Tibial artery (tissue), 4 donors: ENCODE data around the gene MYOCD.

Experiments
- DNase-seq, 2 donors: peaks; one replicate each; pipeline ENCODE4 v3.0.0-alpha.2; 2019
- H3K27ac ChIP-seq, 2 donors: fragments of 200-600 bp; sonication (generic) in 1 of 2; 1 replicate in 1 of 2; 2 replicates in 1 of 2; pipeline ENCODE4 v1.5.1; 2018 to 2019; ENCODE audit warnings: mild to moderate bottlenecking in 1 of 2
- H3K27me3 ChIP-seq, 2 donors: fragments of 200-600 bp; sonication (generic) in 1 of 2; one replicate each; pipeline versions ENCODE4 v1.5.1 to v1.6.0; 2016 to 2019
- H3K36me3 ChIP-seq, 3 donors: fragments of 200-600 bp; sonication (generic) in 2 of 3; one replicate each; pipeline ENCODE4 v1.5.1; 2016 to 2019; ENCODE audit warnings: mild to moderate bottlenecking in 2 of 3
- H3K4me1 ChIP-seq, 4 donors: fragments of 200-600 bp; sonication (generic) in 2 of 4; 1 replicate in 3 of 4; 2 replicates in 1 of 4; pipeline ENCODE4 v1.5.1; 2016 to 2019
- H3K4me3 ChIP-seq, 2 donors: fragments of 200-600 bp; sonication (generic) in 1 of 2; 1 replicate in 1 of 2; 2 replicates in 1 of 2; pipeline ENCODE4 v1.5.1; 2018 to 2019; ENCODE audit warnings: mild to moderate bottlenecking in 2 of 2
- H3K9me3 ChIP-seq, 3 donors: fragments of 200-600 bp; sonication (generic) in 1 of 3; one replicate each; pipeline ENCODE4 v1.5.1; 2016 to 2019
- intact Hi-C: fragments of 100-400 bp; cut with DNase I; formaldehyde crosslinking; loops from one replicate; pipeline ENCODE4 v1.15.0; 2023; ENCODE audit warnings: low total_unique reads
- TF ChIP-seq, protein P1 (sequence below), 2 experiments: fragments of 200-600 bp in 1 of 2; fragments of 450-650 bp in 1 of 2; IDR thresholded peaks; one replicate each; pipeline ENCODE4 v1.5.1; 2017 to 2019; ENCODE audit warnings: antibody characterized with exemption in 2 of 2, mild to moderate bottlenecking in 1 of 2, moderate library complexity in 1 of 2

MYOCD gene

DNA sequence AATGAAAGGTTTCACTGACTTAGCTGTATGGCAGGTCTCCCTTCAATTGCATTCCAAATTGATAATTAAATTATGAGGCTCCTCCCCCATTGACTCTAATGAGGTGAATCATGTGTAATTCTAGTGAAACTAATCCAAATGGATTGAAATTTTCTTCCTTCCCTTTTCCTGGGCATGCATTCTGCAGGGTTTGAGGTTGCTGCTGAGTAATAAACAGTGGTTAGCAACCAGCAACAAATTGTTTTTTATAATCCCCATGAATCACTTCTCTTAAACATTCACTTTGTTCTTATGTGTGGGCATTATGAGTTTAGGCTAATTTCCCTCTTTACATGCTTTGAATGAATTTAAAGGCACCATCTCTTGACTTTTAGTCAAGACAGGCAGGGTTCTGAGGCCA, 43.4 kb downstream of the MYOCD start:
- Histone ChIP-seq H3K4me1 (peaks cover 0 to 37% (median 17%) of the 10 kb centered on the region in 4 donors), H3K36me3 (peaks cover 0 to 23% (median 14%) of the 10 kb centered on the region in 3 donors), H3K27me3 (no peaks in the 10 kb centered on the region), H3K9me3 (no peaks in the 10 kb centered on the region), H3K27ac (no peak overlapping the region), H3K4me3 (no peak overlapping the region)
- TF ChIP-seq, protein P1, sequence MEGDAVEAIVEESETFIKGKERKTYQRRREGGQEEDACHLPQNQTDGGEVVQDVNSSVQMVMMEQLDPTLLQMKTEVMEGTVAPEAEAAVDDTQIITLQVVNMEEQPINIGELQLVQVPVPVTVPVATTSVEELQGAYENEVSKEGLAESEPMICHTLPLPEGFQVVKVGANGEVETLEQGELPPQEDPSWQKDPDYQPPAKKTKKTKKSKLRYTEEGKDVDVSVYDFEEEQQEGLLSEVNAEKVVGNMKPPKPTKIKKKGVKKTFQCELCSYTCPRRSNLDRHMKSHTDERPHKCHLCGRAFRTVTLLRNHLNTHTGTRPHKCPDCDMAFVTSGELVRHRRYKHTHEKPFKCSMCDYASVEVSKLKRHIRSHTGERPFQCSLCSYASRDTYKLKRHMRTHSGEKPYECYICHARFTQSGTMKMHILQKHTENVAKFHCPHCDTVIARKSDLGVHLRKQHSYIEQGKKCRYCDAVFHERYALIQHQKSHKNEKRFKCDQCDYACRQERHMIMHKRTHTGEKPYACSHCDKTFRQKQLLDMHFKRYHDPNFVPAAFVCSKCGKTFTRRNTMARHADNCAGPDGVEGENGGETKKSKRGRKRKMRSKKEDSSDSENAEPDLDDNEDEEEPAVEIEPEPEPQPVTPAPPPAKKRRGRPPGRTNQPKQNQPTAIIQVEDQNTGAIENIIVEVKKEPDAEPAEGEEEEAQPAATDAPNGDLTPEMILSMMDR (IDR thresholded peaks at IDR 0.05) = no peak
- DNase-seq = no peak
- intact Hi-C loops = no loop called here

DNA sequence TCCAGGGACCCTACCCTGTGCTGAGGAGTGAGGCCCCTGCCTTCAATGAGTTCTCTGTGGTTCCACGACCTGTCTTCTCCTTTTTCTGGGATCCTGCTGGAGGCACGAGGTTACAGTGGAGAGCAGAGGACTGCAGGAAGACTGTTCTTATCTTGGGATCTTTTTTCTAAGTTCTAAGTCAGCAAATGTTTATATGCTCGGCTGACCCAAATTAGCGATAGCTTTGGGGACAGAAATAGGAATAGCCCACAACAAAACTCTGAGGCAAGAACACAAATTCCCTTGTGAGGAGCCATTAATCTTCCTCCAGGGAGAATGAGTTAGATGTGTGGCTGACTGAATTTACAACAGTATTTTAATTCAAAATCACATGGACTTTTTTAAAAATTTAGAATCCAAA, 46.7 kb downstream of the MYOCD start:
- Histone ChIP-seq H3K4me3 (no peak overlapping the region), H3K27me3 (no peaks in the 10 kb centered on the region), H3K27ac (peak overlapping the region; percentile 58 to 70), H3K36me3 (peaks cover 0 to 20% (median 17%) of the 10 kb centered on the region in 3 donors), H3K4me1 (peaks cover 0 to 37% (median 17%) of the 10 kb centered on the region in 4 donors), H3K9me3 (no peaks in the 10 kb centered on the region)
- no peak for DNase-seq
- intact Hi-C loops = no loop called here
- TF ChIP-seq, protein P1 (IDR thresholded peaks at IDR 0.05) = no peak

DNA sequence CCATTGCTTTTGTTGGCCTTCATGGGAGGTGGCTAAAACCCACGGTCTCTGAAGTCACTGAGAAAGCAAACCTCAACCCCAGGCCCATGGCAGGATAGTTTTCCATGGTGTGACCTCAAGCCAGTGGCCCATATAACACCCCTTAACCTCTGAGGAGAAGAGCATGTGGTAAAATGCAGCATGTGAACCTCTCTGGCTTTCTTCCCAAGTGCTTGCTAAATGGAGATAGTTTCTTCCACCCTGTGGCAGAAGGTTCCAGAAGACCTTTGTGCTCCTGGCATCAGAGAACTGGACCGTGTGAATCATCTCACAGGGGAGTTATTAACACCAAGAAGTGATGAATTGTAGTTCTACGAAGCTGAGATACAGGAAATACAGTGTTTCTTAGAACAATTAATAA, 47.3 kb downstream of the MYOCD start:
- TF ChIP-seq, protein P1 (IDR thresholded peaks at IDR 0.05) = no peak
- intact Hi-C loops = no loop called here
- no peaks in the 10 kb centered on the region for H3K27me3 ChIP-seq
- no peak overlapping the region for H3K4me3 ChIP-seq
- peaks cover 0 to 22% (median 21%) of the 10 kb centered on the region in 3 donors for H3K36me3 ChIP-seq
- peak overlapping the region; percentile 58 to 70 for H3K27ac ChIP-seq
- peaks cover 0 to 37% (median 17%) of the 10 kb centered on the region in 4 donors for H3K4me1 ChIP-seq
- DNase-seq = peak in 1 of 2 donors; percentile 35
- no peaks in the 10 kb centered on the region for H3K9me3 ChIP-seq

DNA sequence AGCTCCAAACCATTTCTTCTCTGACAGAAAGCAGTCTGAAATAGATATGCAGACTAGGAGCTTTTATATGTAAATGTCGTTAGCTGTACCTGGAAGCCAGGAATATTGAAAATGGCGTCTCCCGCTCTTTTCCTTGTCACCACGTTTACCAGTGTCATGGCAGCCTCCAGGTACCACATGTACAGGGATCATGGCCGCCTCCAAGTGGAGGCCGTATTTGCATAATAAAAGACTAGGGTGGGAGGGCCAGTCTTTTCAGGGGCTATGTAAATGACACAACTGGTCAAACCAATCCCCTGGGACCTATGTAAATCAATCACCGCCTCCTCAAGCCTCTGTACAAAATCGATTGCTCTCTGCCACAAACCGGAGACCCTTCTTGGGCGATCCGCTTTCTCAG, 54.3 kb downstream of the MYOCD start:
- DNase-seq = no peak
- Histone ChIP-seq H3K36me3 (peaks cover 9 to 36% (median 23%) of the 10 kb centered on the region in 3 donors), H3K27me3 (no peaks in the 10 kb centered on the region), H3K9me3 (no peaks in the 10 kb centered on the region), H3K27ac (no peak overlapping the region), H3K4me1 (peaks cover 0 to 18% (median 3%) of the 10 kb centered on the region in 4 donors), H3K4me3 (no peak overlapping the region)
- intact Hi-C loops = no loop called here
- TF ChIP-seq, protein P1 (IDR thresholded peaks at IDR 0.05) = no peak

DNA sequence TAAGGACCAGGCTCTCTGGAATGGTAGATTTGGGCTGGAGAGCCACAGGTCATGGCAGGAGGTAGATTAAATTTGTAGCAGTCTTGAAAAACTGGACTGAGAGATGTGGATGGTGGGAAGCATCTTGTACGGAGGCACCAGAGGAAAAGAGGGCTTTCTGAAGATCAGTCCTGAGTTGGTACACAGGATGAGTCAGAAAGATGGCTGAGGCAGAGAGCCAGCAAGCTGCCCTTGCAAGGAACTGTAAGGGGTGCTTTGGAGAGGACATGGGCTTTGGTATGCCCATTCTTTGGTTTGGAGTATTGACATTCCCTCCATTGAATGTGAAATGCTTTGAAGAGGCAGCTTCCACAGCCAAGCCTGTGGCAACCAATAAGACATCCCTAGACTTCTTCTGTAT, 55.9 kb downstream of the MYOCD start:
- Histone ChIP-seq H3K4me3 (no peak overlapping the region), H3K4me1 (peaks cover 0 to 18% (median 3%) of the 10 kb centered on the region in 4 donors), H3K27ac (peak overlapping the region; percentile 27 to 33), H3K27me3 (no peaks in the 10 kb centered on the region), H3K9me3 (no peaks in the 10 kb centered on the region), H3K36me3 (peaks cover 9 to 25% (median 18%) of the 10 kb centered on the region in 3 donors)
- no peak for DNase-seq
- TF ChIP-seq, protein P1 (IDR thresholded peaks at IDR 0.05) = no peak
- intact Hi-C loops = no loop called here

DNA sequence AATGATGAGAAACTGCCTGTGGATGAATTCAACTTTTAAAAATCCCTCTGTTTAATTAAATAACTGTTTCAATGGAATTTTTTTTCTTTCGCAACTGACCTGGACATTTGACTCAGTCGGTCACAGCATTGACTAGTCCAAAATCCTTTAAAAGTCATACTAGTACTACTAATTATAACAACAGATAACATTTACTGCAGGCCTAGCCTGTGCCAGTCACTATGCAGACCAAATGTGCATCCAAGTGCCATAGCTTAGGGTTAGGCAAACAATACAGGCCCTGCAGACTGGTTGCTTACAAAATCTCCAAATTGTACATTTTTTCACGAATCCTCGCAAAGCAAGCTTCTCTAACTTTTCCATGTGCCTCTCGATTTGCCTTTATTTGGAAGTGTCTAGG, 56.6 kb downstream of the MYOCD start:
- intact Hi-C loops = no loop called here
- no peaks in the 10 kb centered on the region for H3K9me3 ChIP-seq
- H3K27me3 ChIP-seq = no peaks in the 10 kb centered on the region
- H3K27ac ChIP-seq = peak overlapping the region; percentile 12 to 27
- H3K36me3 ChIP-seq = peaks cover 9 to 20% (median 16%) of the 10 kb centered on the region in 3 donors
- TF ChIP-seq, protein P1 (IDR thresholded peaks at IDR 0.05) = no peak
- no peak for DNase-seq
- H3K4me3 ChIP-seq = no peak overlapping the region
- H3K4me1 ChIP-seq = peaks cover 0 to 23% (median 3%) of the 10 kb centered on the region in 4 donors
